ENCODE measurements around the gene ARL11.

The ARL11 gene

GRCh38 chr13:49615836-49616675, 12.3 kb upstream of the ARL11 start:
- no peak for DNase-seq (ENCODE audit: low read depth in 2 of 2)

GRCh38 chr13:49616676-49617065, 11.6 kb upstream of the ARL11 start:
- DNase-seq (ENCODE audit: low read depth in 2 of 2) = no peak

GRCh38 chr13:49620170-49620621, 8.1 kb upstream of the ARL11 start:
- DNase-seq (ENCODE audit: low read depth in 2 of 2) = no peak

- no peak for DNase-seq (ENCODE audit: low read depth in 2 of 2)
Observed at GRCh38 chr13:49622174-49622946, 5.9 kb upstream of the ARL11 start.

- no peak for DNase-seq (ENCODE audit: low read depth in 2 of 2)
Observed at GRCh38 chr13:49624229-49624628, 4.1 kb upstream of the ARL11 start.

GRCh38 chr13:49625392-49626079, 2.8 kb upstream of the ARL11 start:
- no peak for DNase-seq (ENCODE audit: low read depth in 2 of 2)

- no peak for DNase-seq (ENCODE audit: low read depth in 2 of 2)
Observed at GRCh38 chr13:49629196-49629938, 1.1 kb downstream of the ARL11 start.

GRCh38 chr13:49629947-49630346, 1.6 kb downstream of the ARL11 start:
- DNase-seq (ENCODE audit: low read depth in 2 of 2) = no peak

- DNase-seq (ENCODE audit: low read depth in 2 of 2) = no peak
Observed at GRCh38 chr13:49630580-49630979, 2.3 kb downstream of the ARL11 start.

GRCh38 chr13:49632156-49632555, 3.8 kb downstream of the ARL11 start:
- DNase-seq (ENCODE audit: low read depth in 2 of 2) = no peak

- DNase-seq (ENCODE audit: low read depth in 2 of 2) = no peak
Observed at GRCh38 chr13:49633710-49634109, 5.4 kb downstream of the ARL11 start.

GRCh38 chr13:49635599-49636433, 7.5 kb downstream of the ARL11 start:
- peak in 1 of 2 donors; percentile 7 for DNase-seq (ENCODE audit: low read depth in 2 of 2)

GRCh38 chr13:49636705-49637104, 8.4 kb downstream of the ARL11 start:
- DNase-seq (ENCODE audit: low read depth in 2 of 2) = no peak

- DNase-seq (ENCODE audit: low read depth in 2 of 2) = no peak
Observed at GRCh38 chr13:49638030-49638743, 9.9 kb downstream of the ARL11 start.

GRCh38 chr13:49638744-49639072, 10.4 kb downstream of the ARL11 start:
- DNase-seq (ENCODE audit: low read depth in 2 of 2) = no peak

- no peak for DNase-seq (ENCODE audit: low read depth in 2 of 2)
Observed at GRCh38 chr13:49641801-49642291, 13.5 kb downstream of the ARL11 start.

- DNase-seq (ENCODE audit: low read depth in 2 of 2) = no peak
Observed at GRCh38 chr13:49643035-49643646, 14.8 kb downstream of the ARL11 start.

- no peak for DNase-seq (ENCODE audit: low read depth in 2 of 2)
Observed at GRCh38 chr13:49645451-49645850, 17.1 kb downstream of the ARL11 start.

GRCh38 chr13:49646688-49647087, 18.4 kb downstream of the ARL11 start:
- DNase-seq (ENCODE audit: low read depth in 2 of 2) = no peak
